Muscle of leg (tissue), 11 donors: ENCODE results near the gene SLC36A1. TPM values are rescaled to one million over a fixed set of nuclear protein-coding genes. Genes with fewer than 3 reads are reported as not detected.

Source experiments
- DNase-seq: peaks from one replicate; pipeline ENCODE4 v3.0.0; 2013
- H3K27ac ChIP-seq: one replicate; pipeline ENCODE4 v1.5.1; 2013; ENCODE audit warnings: mild to moderate bottlenecking, low read length, control low read depth
- H3K27me3 ChIP-seq: one replicate; pipeline ENCODE4 v1.6.1; 2013; ENCODE audit warnings: low read length; ENCODE audit not compliant: control insufficient read depth, insufficient read depth
- H3K36me3 ChIP-seq: one replicate; pipeline ENCODE4 v1.6.1; 2013; ENCODE audit warnings: low read length; ENCODE audit not compliant: control insufficient read depth, insufficient read depth
- H3K4me1 ChIP-seq: one replicate; pipeline ENCODE4 v1.6.1; 2013; ENCODE audit warnings: low read length; ENCODE audit not compliant: control insufficient read depth, insufficient read depth
- H3K4me3 ChIP-seq: one replicate; pipeline ENCODE4 v1.5.1; 2013; ENCODE audit warnings: low read length, control low read depth
- H3K9me3 ChIP-seq: replicated peaks from 2 replicates; pipeline ENCODE4 v1.6.1; 2013; ENCODE audit warnings: low read depth, low read length; ENCODE audit not compliant: control insufficient read depth
- WGBS: methylation state at CpG from one replicate; pipeline ENCODE4 v1.1.5; 2013; ENCODE audit warnings: missing lambda C conversion rate; ENCODE audit not compliant: insufficient coverage; 5-methylcytosine and 5-hydroxymethylcytosine counted together
- polyA plus RNA-seq, 8 donors: library from polyadenylated mRNA; unstranded; fragments of 120-200 nt; gene quantifications; one replicate each; pipeline versions ENCODE4 v1.2.1 to v1.2.3, GENCODE V29; 2013; ENCODE audit warnings: inconsistent platforms in 1 of 8, low replicate concordance in 1 of 8; ENCODE audit not compliant: insufficient read length in 8 of 8, insufficient read depth in 1 of 8
- total RNA-seq: library from RNA; stranded (reverse); fragments of 120-200 nt; gene quantifications from one replicate; pipeline ENCODE4 v1.2.4, GENCODE V29; 2013

SLC36A1 gene
- total and polyA plus RNA-seq, 9 donors = 8.4 to 18.3 (median 15.3) TPM

DNA sequence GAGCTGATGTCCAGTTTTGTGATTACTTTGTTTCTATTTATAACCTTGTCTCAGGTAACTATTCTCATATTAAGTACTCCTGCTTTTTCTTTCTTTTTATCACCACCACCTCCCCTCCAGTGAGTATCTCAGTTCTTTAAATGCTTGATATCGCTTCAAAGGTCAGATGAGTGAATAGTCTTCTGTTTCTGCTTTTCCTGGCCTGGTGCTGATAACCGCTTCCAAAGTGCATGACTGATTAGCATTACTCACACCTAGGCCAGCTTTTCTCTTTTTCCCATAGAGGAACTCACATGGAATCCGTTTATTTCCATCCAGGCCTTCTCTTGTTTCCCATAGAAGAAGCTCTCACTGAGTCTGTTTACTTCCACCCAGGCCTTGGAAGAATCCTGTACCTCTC is 3.2 kb downstream of the SLC36A1 start:
- Histone ChIP-seq H3K4me3 (no peak overlapping the region), H3K9me3 (no peaks in the 10 kb centered on the region), H3K27ac (no peak overlapping the region), H3K36me3 (peaks cover 2% of the 10 kb centered on the region), H3K4me1 (peaks cover 16% of the 10 kb centered on the region), H3K27me3 (no peaks in the 10 kb centered on the region)
- 44% methylated on average over 2 of the region's 3 CpGs for WGBS
- no peak for DNase-seq

DNA sequence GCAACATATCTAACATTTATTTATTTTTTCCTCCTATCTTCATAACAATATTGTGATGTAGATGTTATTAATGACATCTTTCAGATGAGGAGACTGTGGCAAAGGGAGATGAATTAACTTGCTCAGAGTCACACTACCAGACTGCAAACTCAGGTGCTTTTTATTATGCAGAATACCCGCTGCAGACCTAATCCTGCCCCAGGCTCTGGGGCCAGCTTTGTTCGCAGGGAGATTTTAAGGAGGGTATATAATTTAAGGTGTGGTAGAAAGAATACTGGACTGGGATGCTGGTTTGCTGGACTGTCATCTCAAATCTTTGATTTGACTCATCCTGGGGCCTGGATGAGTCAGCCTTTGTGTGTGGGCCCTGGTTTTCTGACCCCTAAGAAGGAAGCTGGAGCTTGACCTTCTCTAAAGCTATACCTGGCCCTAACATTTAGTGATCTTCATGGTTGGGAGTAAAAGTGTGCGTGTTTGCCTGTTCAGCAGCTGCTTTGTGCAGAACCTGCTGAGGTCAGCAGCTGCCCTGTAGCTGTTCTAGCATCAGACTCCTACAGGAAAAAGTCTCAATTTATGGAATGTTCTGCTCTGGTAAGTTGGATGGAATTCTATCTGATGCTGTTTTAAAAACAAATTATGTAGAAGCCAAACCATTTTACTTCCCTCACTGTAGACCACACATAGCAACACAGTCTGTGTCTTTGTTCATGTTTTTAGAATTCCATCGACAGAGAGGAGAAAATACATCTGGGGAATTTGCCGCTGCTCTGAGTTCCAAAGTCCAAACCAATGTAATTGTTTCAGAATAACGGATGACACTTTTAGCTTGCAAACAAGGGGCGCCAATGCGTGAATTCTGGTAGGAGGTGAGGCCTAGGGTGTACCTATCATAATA is 4.5 kb downstream of the SLC36A1 start:
- no peak for DNase-seq
- H3K4me3 ChIP-seq = no peak overlapping the region
- no peaks in the 10 kb centered on the region for H3K9me3 ChIP-seq
- WGBS = 90% methylated on average over 2 of the region's 8 CpGs
- H3K36me3 ChIP-seq = peaks cover 2% of the 10 kb centered on the region
- no peaks in the 10 kb centered on the region for H3K27me3 ChIP-seq
- H3K4me1 ChIP-seq = peaks cover 18% of the 10 kb centered on the region
- H3K27ac ChIP-seq = no peak overlapping the region

DNA sequence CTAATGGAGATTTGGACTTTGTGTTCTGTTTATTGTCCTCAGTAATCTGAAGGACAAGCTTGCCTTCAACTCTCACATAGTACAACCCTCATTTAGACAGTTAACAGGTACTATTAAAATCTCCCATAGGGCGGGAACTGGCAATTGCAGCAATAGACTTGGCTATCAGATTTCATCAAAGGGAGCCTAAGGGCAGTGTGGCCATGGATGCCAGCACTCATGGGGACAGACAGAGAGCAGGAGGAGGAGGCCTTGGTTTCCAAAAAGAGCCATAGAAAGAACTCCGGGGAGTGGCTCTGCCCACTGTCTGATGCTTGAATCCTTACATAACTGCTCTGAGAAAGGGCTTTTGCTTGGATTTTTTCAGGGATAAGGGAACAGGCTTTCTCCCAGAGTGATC is 6.8 kb downstream of the SLC36A1 start:
- no peak overlapping the region for H3K27ac ChIP-seq
- no peaks in the 10 kb centered on the region for H3K27me3 ChIP-seq
- no peak overlapping the region for H3K4me3 ChIP-seq
- WGBS = 67% methylated on average over 1 of the region's 2 CpGs
- H3K4me1 ChIP-seq = peaks cover 7% of the 10 kb centered on the region
- H3K36me3 ChIP-seq = peaks cover 9% of the 10 kb centered on the region
- DNase-seq = peak; percentile 17
- H3K9me3 ChIP-seq = no peaks in the 10 kb centered on the region

GRCh38 chr5:151454889-151455288 is 7.5 kb downstream of the SLC36A1 start:
- H3K27me3 ChIP-seq = no peaks in the 10 kb centered on the region
- no peak overlapping the region for H3K27ac ChIP-seq
- no CpG with 5 or more reads among the region's 3 CpGs for WGBS
- H3K4me1 ChIP-seq = peaks cover 7% of the 10 kb centered on the region
- no peak for DNase-seq
- no peak overlapping the region for H3K4me3 ChIP-seq
- peaks cover 10% of the 10 kb centered on the region for H3K36me3 ChIP-seq
- H3K9me3 ChIP-seq = no peaks in the 10 kb centered on the region

DNA sequence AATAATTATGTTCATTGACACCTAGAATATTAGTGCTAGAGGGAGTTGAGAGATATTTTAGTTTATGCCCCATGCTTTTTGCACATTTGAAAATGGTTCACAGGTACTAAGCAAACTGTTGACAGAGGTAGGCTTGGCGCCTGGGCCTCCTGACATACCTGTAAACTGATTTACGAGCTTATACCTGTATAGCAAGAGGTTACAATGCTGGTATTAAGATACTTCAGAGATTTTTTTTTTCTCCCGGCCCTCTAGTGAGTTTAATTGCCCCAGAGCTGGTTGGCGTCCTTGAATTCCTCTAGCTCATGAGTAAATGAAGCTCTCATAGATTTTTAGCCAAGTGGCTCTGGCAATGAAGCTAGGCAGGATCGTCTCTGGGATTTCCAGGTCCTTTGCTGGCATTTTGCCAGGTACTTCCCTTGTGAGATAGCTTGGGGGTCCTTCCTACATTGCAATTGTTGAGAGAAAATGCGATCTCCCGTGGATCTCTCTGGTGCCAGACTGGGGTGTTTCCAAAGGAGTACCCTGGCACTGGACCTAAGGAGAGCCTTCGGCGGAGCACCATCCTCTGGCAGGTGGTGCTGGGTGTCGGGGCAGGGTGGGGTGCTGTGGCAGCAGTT is 9.0 kb downstream of the SLC36A1 start:
- no peaks in the 10 kb centered on the region for H3K27me3 ChIP-seq
- no peaks in the 10 kb centered on the region for H3K9me3 ChIP-seq
- DNase-seq = no peak
- H3K36me3 ChIP-seq = peaks cover 11% of the 10 kb centered on the region
- H3K27ac ChIP-seq = no peak overlapping the region
- peaks cover 7% of the 10 kb centered on the region for H3K4me1 ChIP-seq
- 91% methylated on average over 6 of the region's 10 CpGs for WGBS
- no peak overlapping the region for H3K4me3 ChIP-seq

GRCh38 chr5:151458314-151458713 is 10.9 kb downstream of the SLC36A1 start:
- H3K4me3 ChIP-seq = no peak overlapping the region
- WGBS = no CpG with 5 or more reads among the region's 5 CpGs
- peaks cover 7% of the 10 kb centered on the region for H3K4me1 ChIP-seq
- peaks cover 9% of the 10 kb centered on the region for H3K36me3 ChIP-seq
- DNase-seq = no peak
- no peaks in the 10 kb centered on the region for H3K9me3 ChIP-seq
- no peak overlapping the region for H3K27ac ChIP-seq
- no peaks in the 10 kb centered on the region for H3K27me3 ChIP-seq

DNA sequence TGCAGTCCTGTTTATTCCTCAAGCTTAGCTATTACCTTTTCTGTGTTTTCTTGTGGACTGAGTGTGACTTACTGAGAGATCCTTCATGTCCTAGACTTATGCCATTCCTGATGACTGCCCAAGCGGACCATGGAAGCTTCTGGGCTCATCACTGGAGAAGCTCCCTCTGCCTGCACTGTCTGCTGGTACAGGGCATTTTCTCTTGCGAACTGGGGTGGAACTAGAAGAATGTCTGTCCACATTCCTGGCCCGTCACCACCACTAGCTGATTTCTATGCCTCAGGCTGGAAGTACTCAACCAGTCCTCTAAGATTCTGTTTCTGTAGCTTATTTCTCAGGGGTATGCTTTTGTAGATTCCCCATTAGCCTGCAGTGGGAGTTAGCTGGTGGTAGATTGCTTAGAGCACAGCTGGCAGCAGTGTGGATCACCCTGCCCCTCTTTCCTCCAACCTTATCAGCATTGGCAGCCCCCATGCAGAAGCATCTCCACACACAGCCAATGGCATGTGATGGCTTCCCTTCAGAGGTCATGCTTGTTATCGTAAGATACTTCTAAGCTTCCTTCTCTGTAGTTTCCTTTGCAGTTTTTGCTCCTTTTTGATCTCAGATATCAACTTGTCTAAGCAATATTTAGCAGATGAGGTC is 12.4 kb downstream of the SLC36A1 start:
- Histone ChIP-seq H3K9me3 (no peaks in the 10 kb centered on the region), H3K27me3 (no peaks in the 10 kb centered on the region), H3K27ac (no peak overlapping the region), H3K36me3 (peaks cover 18% of the 10 kb centered on the region), H3K4me3 (no peak overlapping the region), H3K4me1 (peaks cover 3% of the 10 kb centered on the region)
- no peak for DNase-seq
- WGBS = 92% methylated on average over 2 of the region's 4 CpGs

DNA sequence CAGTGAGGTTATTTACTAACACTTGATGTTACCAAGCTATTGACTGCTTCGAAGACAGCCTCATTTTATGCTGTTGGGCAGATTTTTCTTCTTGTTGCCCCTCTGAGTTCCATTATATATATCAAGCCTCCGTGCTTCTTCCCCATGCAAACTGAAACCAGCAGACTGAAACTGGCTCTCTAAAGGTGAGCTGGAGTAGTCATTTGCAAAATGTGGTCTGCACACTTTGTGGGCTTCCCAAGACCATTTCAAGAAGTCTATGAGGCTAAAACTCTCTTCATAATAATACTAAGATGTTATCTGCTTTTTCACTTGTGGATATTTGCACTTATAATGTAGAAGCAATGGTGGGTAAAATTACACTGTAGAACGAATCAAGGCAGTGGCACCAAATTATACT is 13.9 kb downstream of the SLC36A1 start:
- H3K9me3 ChIP-seq = no peaks in the 10 kb centered on the region
- DNase-seq = no peak
- peaks cover 27% of the 10 kb centered on the region for H3K36me3 ChIP-seq
- no peak overlapping the region for H3K4me3 ChIP-seq
- no peaks in the 10 kb centered on the region for H3K27me3 ChIP-seq
- H3K4me1 ChIP-seq = peaks cover 3% of the 10 kb centered on the region
- no peak overlapping the region for H3K27ac ChIP-seq
- WGBS = no CpG with 5 or more reads among the region's 3 CpGs

- no CpG with 5 or more reads among the region's 5 CpGs for WGBS
- DNase-seq = no peak
- Histone ChIP-seq H3K9me3 (no peaks in the 10 kb centered on the region), H3K4me3 (no peak overlapping the region), H3K27me3 (no peaks in the 10 kb centered on the region), H3K4me1 (no peaks in the 10 kb centered on the region), H3K27ac (no peak overlapping the region), H3K36me3 (peaks cover 40% of the 10 kb centered on the region)
Measured at GRCh38 chr5:151463137-151464029, 16.0 kb downstream of the SLC36A1 start.
